Measurements from ENCODE around the gene KNG1.
"Not testable (repeated sequence)": the region's sequence is repeated elsewhere in the genome, so short reads cannot be mapped to it uniquely, and the experiment has no call there.

Gene KNG1

GRCh38 chr3:186717039-186717457, at the start of gene KNG1:
Gene KNG1 (plus strand): TSS chr3:186717359. CDS start chr3:186717543, 184 bp downstream.
- DNase-seq: no peak

- no peak for DNase-seq
These were observed 48.7 kb upstream of the KNG1 start for GRCh38 chr3:186668426-186668825.

- no peak for DNase-seq
These were observed 47.6 kb upstream of the KNG1 start for GRCh38 chr3:186669378-186670084.

GRCh38 chr3:186670155-186670554, 47.0 kb upstream of the KNG1 start:
- DNase-seq: no peak

- DNase-seq: no peak
These were observed 46.1 kb upstream of the KNG1 start for GRCh38 chr3:186671051-186671450.

GRCh38 chr3:186678604-186679003, 38.6 kb upstream of the KNG1 start:
- DNase-seq: no peak

GRCh38 chr3:186679151-186679550, 38.0 kb upstream of the KNG1 start:
- no peak for DNase-seq

- no peak for DNase-seq
These were observed 36.3 kb upstream of the KNG1 start for GRCh38 chr3:186680869-186681268.

DNA sequence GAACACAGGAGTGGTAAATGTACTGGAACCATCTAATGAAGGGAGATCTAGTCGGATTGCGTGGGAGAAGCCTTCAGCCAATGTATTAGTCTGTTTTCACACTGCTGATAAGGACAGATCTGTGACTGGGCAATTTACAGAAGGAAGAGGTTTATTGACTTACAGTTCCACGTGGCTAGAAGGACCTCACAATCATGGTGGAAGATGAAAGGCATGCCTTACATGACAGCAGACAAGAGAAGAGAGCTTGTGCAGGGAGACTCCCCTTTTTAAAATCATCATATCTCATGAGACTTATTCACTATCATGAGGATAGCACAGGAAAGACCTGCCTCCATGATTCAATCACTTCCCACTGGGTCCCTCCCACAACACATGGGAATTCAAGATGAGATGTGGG, 34.3 kb upstream of the KNG1 start:
- no peak for DNase-seq

GRCh38 chr3:186683979-186684378, 33.2 kb upstream of the KNG1 start:
- DNase-seq: no peak

DNA sequence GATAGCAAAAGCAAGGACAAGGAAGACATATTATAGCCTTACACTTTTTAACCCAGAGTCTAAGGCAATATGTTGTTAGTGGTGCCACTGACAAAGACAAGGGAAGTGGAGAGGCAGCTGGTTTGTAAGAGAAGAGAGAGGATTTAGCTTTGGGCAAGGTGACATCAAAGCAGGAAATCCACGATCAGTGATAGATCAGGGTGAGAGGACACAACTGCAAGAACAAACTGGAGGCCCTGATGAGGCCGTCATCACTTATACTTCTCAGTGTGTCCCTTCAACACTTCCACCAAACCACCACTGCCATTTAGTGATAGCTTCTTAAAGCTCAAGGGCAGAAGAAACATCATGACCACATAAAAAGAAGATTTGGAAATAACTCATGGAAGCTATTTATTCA, 30.7 kb upstream of the KNG1 start:
- DNase-seq: not testable (repeated sequence)

GRCh38 chr3:186687120-186687651, 30.0 kb upstream of the KNG1 start:
- DNase-seq: no peak

DNA sequence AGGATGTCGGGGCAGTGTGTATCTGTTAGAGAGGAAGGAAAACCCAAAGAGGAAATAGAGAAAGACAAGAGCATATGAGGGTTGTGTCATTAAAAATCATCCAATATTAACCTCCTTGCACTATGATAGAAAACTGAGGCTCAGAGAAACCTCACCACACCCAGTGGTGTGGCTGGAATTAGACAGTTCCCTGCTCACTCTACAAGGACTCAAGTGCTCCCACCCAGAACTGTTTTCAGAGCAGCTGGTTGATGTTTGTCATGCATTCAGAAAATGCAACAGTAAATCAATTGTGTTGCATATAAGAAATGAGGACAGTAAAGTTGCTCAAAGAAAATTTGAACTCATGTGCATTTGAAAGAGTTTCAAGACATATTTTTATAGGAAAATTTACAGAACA, 26.9 kb upstream of the KNG1 start:
- not testable (repeated sequence) for DNase-seq

- no peak for DNase-seq
These were observed 25.5 kb upstream of the KNG1 start for GRCh38 chr3:186691676-186692075.

- DNase-seq: no peak
These were observed 23.3 kb upstream of the KNG1 start for GRCh38 chr3:186693843-186694242.

DNA sequence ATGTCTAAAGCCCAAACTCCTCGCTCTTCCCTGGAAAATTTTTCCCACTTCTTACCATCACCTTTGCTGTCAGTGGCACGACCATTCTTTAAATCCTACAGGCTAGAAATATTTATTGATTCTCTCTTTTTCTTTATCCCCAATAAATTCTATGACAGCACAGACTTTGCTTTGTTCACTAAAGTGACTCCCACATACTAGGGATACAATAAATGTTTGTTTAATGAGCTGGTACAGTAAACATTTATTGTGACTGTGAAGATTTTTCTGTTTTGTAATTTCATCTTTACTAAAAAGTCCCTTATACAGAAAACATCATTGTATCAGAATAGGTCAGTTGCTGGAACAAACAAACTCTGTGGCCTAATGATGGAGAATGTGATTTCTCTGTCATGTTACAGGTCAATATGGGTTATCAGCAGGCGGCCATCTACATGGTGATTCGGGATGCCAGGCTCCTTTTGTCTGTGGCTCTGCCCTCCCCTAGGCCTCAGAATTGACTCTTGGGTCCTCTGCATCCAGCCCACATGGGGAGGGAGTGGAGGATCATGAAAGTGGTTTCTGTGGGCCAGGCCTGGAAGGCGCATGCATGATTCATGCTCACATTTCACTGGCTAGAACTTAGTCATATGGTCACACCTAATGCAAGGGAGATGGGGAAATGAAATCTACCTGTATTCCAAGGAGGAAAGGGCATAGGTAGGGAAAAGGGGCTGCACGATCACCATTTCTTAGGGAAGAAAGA, 22.7 kb upstream of the KNG1 start:
- no peak for DNase-seq

GRCh38 chr3:186696522-186696921, 20.6 kb upstream of the KNG1 start:
- no peak for DNase-seq

DNA sequence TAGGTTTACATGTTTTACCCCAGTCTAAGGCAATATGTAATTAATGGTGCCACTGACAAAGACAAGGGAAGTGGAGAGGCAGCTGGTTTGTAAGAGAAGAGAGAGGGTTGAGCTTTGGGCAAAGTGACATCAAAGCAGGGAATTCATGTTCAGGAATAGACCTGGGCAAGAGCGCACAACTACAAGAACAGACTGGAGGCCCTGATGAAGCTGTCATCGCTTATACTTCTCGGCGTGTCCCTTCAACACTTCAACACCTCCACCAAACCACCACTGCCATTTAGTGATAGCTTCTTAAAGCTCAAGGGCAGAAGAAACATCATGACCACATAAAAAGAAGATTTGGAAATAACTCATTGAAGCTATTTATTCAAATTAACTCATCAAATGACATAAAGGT, 19.6 kb upstream of the KNG1 start:
- DNase-seq: no peak

DNA sequence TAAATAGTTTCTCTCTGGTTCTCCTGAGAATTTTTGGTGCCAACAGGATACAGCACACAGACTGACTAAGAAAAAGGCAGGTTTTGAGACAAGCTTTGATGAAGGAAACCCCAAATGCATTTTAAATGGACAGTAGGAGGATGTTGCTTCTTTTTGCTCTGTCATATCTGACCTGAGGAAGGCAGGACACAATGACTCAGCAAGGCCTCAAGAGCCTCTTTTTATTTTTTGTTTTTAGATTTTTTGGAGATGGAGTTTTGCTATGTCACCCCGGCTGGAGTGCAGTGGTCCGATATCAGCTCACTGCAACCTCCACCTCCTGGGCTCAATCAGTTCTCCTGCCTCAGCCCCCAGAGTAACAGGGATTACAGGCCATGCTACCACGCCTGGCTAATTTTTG, 16.9 kb upstream of the KNG1 start:
- no peak for DNase-seq

GRCh38 chr3:186702451-186702850, 14.7 kb upstream of the KNG1 start:
- DNase-seq: not testable (repeated sequence)

DNA sequence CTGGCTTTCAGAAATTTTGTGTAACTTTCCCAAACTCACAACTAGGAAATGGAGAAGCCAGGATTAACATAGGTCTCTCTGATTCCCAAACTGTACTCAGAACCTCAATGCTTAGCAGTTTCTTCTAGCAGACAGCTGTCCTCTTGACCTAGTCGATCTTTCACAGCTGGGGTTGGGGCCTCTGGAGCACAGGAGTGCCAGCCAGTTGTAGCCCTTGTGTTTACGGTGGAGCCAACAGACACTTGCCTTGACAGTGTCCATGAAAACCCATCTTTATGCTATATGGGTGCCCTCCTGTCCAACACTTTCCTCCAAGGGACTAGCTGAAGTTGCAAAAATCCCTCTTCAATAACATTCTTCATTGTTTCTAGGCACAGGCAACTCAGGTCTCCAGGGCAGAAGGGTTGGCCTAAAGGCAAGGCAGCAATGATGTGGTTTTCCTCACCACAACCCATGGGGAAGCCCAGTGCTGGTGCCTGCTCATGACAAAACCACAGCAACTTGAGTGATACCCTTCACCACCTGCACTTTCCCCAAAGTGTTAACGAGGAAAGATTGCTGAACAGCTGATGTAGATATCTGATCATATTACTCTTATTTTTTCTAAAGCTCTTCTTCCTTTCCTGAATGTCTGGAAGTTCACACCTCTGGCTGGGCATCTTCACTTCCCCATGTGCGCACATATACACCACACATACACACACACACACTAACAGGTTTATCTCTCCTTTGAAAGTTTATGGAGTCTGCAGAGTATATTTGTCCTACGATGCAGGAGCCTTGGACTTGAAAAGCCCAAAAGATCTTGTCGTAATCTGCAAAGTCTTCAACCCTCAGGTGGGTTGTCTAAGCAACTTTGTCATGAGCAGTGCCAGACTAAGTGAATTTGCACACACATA, 11.0 kb upstream of the KNG1 start:
- peak; percentile 22 for DNase-seq

DNA sequence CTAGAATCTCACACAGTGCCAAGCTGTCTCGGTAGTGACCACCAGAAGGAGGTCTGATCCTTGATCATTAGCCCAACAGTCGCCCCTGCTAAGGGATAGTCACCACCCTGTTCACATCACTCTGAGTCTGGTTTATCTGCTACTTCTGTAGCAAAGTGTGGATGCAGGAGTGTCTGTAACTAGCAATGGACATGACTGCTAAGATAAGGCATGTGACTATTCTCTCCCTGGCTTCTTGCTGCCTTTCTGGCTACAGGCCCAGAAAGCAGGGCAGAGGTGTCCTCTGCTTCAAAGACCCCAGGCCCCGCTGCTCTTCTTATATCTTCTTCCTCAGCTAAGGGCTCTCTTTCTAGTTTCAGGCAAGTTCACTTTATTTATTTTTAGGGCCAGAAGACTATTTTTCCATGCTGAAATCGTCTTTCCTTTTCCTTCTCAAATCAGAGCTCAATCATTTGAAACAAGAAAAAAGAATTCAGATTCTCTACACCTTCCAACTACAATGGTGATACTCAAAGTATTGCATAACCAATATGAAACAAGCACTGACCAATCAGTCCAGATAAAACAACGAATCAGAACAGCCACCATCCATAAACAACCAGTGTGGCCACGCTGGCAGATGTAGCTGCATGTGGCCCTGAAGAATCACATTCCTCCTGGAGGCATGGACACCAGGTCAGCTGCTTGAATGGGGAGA, 8.0 kb upstream of the KNG1 start:
- DNase-seq: no peak

- DNase-seq: not testable (repeated sequence)
These were observed 6.5 kb upstream of the KNG1 start for GRCh38 chr3:186710694-186711093.
